ENCODE results near the gene AHI1. TPM values are rescaled to one million over a fixed set of nuclear protein-coding genes. Genes with fewer than 3 reads are reported as not detected.

AHI1 gene
- polyA plus RNA-seq, 1 of the 3 experiments (the other 2 are of a cell fraction) = 7.3 TPM

DNA sequence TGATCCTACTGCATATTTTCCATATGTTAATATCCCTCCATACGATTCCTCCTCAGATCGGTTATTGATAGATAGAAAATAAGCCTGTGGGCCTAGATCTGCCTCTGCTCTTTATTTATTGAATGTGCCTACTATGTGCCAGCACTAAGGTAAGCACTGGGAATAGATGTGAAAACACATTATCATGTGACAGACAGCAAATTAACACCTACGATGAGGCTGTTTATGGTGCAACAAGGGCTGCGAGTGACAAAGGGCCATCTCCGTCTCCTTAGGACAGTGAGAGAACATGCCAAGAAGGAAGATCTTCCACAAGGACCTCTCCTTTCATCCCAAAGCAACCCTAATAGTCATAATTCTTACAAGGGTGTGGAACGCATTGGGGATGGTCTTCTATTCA lies 225.9 kb downstream of the AHI1 start:
- no peaks in the 10 kb centered on the region for H4K20me1 ChIP-seq (ENCODE audit: insufficient read depth)
- POLR2A ChIA-PET = no interaction called here
- no peaks in the 10 kb centered on the region for H3K9me2 ChIP-seq
- H3K79me2 ChIP-seq (ENCODE audit: insufficient read depth) = no peaks in the 10 kb centered on the region
- H3K27ac ChIP-seq (ENCODE audit: low read depth in 2 of 2, low read length in 1 of 2) = no peak overlapping the region
- H3K9me3 ChIP-seq = no peaks in the 10 kb centered on the region
- H3K4me1 ChIP-seq (ENCODE audit: control insufficient read depth in 1 of 2, insufficient read depth in 2 of 2, low read depth in 1 of 2, low read length in 1 of 2) = no peaks in the 10 kb centered on the region
- no peaks in the 10 kb centered on the region for H3F3A ChIP-seq (replicated peaks; ENCODE audit: insufficient read depth)
- CTCF ChIA-PET = no interaction called here
- TF ChIP-seq CHD2 (IDR thresholded peaks at IDR 0.05; ENCODE audit: low read length, partially characterized antibody) (no peak), TEAD4 (IDR thresholded peaks at IDR 0.05; ENCODE audit: borderline replicate concordance, insufficient read depth) (no peak), EZH2phosphoT487 (IDR thresholded peaks at IDR 0.05; ENCODE audit: borderline replicate concordance, low read depth) (no peak), IRF3 (IDR thresholded peaks at IDR 0.05; ENCODE audit: low read depth, low read length) (no peak), RFX5 (IDR thresholded peaks at IDR 0.05; ENCODE audit: low read length) (no peak), ELF1 (IDR thresholded peaks at IDR 0.05) (no peak), MXI1 (IDR thresholded peaks at IDR 0.05; ENCODE audit: low read depth, low read length) (no peak), GABPA (IDR thresholded peaks at IDR 0.05; ENCODE audit: low read depth) (no peak), NFIC (IDR thresholded peaks at IDR 0.05; ENCODE audit: borderline replicate concordance) (no peak), TCF12 (IDR thresholded peaks at IDR 0.05) (no peak), FOSL2 (IDR thresholded peaks at IDR 0.05; ENCODE audit: borderline replicate concordance, low read depth) (no peak)
- no peak overlapping the region for H3K4me2 ChIP-seq
- H3K36me3 ChIP-seq (replicated peaks in 1 of 2; ENCODE audit: control insufficient read depth in 1 of 2, insufficient read depth in 2 of 2, low read length in 1 of 2) = no peaks in the 10 kb centered on the region
- no peak overlapping the region for H2AFZ ChIP-seq (ENCODE audit: low read depth)
- no peak overlapping the region for H3K9ac ChIP-seq
- WGBS (ENCODE audit: low lambda C conversion rate) = 96% methylated on average over 6 of the region's 6 CpGs
- no peak for DNase-seq
- H3K27me3 ChIP-seq (ENCODE audit: insufficient read depth) = no peaks in the 10 kb centered on the region
- H3K4me3 ChIP-seq (ENCODE audit: low read depth in 2 of 2, low read length in 1 of 2) = no peak overlapping the region

DNA sequence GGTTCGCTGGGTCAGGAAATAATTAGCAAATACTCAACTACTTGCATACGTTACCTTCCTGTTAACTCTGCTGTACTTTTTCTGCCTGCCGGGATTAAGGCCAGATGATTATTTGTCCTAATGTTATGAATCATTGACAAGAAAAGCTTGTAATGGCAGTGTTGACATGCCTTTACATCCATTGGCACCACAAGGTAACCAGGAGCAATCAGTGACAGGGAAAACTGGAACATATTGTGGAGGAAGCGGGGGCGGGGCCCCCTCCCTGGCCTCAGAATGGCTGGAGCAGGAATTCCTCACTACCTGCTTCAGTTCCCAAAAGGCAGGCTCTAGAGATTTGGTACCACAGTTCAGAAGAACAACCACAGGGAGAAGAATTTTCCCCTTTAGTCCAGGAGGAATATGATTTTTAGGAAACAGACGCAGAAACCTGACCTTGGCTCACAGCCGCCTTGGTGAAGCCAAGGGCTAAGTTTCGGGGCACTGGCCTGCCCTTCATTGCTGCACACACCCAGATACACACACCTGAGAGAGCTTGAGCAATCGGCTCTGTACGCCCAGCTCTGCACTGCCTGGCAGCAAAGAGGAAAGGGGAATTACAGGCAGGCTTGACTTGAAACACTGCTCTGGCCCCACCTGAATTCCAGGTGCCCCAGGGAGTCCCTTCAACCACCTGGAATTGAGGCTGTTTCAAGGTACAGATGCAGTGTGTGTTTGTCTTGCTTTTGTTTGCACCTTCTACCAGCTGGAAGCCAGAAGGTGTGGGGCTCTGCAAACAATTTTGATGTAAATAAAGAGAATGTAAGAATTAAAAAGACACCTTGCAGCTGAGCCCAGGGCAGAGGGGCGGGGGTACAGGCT lies 226.6 kb downstream of the AHI1 start:
- DNase-seq = no peak
- ChIA-PET POLR2A (no interaction called here), CTCF (interaction anchor here (0.9 kb wide), 1 partner anchor 9 kb away, joined by 3 read pairs; no protein-coding TSS in a partner anchor)
- no peak overlapping the region for H2AFZ ChIP-seq (ENCODE audit: low read depth)
- no peaks in the 10 kb centered on the region for H3K79me2 ChIP-seq (ENCODE audit: insufficient read depth)
- H3K4me3 ChIP-seq (ENCODE audit: low read depth in 2 of 2, low read length in 1 of 2) = no peak overlapping the region
- WGBS (ENCODE audit: low lambda C conversion rate) = 84% methylated on average over 8 of the region's 11 CpGs
- H4K20me1 ChIP-seq (ENCODE audit: insufficient read depth) = no peaks in the 10 kb centered on the region
- H3K9me2 ChIP-seq = no peaks in the 10 kb centered on the region
- H3K9me3 ChIP-seq = no peaks in the 10 kb centered on the region
- no peak overlapping the region for H3K4me2 ChIP-seq
- H3K27ac ChIP-seq (ENCODE audit: low read depth in 2 of 2, low read length in 1 of 2) = no peak overlapping the region
- H3F3A ChIP-seq (replicated peaks; ENCODE audit: insufficient read depth) = no peaks in the 10 kb centered on the region
- H3K36me3 ChIP-seq (replicated peaks in 1 of 2; ENCODE audit: control insufficient read depth in 1 of 2, insufficient read depth in 2 of 2, low read length in 1 of 2) = no peaks in the 10 kb centered on the region
- no peaks in the 10 kb centered on the region for H3K27me3 ChIP-seq (ENCODE audit: insufficient read depth)
- H3K4me1 ChIP-seq (ENCODE audit: control insufficient read depth in 1 of 2, insufficient read depth in 2 of 2, low read depth in 1 of 2, low read length in 1 of 2) = no peaks in the 10 kb centered on the region
- H3K9ac ChIP-seq = no peak overlapping the region
- TF ChIP-seq SIN3A (IDR thresholded peaks at IDR 0.05; ENCODE audit: borderline replicate concordance, low read depth, low read length) = no peak
- TF ChIP-seq, protein P1, sequence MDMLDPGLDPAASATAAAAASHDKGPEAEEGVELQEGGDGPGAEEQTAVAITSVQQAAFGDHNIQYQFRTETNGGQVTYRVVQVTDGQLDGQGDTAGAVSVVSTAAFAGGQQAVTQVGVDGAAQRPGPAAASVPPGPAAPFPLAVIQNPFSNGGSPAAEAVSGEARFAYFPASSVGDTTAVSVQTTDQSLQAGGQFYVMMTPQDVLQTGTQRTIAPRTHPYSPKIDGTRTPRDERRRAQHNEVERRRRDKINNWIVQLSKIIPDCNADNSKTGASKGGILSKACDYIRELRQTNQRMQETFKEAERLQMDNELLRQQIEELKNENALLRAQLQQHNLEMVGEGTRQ (IDR thresholded peaks at IDR 0.05; ENCODE audit: borderline replicate concordance, low read depth, low read length) = no peak
- TF ChIP-seq NRF1 (IDR thresholded peaks at IDR 0.05; ENCODE audit: low read depth, low read length) = no peak
- TF ChIP-seq TCF12 (IDR thresholded peaks at IDR 0.05) = no peak
- TF ChIP-seq SMC3 (IDR thresholded peaks at IDR 0.05; ENCODE audit: low read depth, low read length) = no peak
- TF ChIP-seq, protein P2, sequence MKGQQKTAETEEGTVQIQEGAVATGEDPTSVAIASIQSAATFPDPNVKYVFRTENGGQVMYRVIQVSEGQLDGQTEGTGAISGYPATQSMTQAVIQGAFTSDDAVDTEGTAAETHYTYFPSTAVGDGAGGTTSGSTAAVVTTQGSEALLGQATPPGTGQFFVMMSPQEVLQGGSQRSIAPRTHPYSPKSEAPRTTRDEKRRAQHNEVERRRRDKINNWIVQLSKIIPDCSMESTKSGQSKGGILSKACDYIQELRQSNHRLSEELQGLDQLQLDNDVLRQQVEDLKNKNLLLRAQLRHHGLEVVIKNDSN (IDR thresholded peaks at IDR 0.05; ENCODE audit: borderline replicate concordance, low read depth) = no peak
- no peak for TF ChIP-seq RAD21 (IDR thresholded peaks at IDR 0.05; ENCODE audit: low read length)
- TF ChIP-seq, protein P3, sequence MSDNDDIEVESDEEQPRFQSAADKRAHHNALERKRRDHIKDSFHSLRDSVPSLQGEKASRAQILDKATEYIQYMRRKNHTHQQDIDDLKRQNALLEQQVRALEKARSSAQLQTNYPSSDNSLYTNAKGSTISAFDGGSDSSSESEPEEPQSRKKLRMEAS (IDR thresholded peaks at IDR 0.05; ENCODE audit: low read depth) = no peak
- TF ChIP-seq TAF1 (IDR thresholded peaks at IDR 0.05; ENCODE audit: borderline replicate concordance, low read depth, low read length) = no peak
- TF ChIP-seq, protein P4, sequence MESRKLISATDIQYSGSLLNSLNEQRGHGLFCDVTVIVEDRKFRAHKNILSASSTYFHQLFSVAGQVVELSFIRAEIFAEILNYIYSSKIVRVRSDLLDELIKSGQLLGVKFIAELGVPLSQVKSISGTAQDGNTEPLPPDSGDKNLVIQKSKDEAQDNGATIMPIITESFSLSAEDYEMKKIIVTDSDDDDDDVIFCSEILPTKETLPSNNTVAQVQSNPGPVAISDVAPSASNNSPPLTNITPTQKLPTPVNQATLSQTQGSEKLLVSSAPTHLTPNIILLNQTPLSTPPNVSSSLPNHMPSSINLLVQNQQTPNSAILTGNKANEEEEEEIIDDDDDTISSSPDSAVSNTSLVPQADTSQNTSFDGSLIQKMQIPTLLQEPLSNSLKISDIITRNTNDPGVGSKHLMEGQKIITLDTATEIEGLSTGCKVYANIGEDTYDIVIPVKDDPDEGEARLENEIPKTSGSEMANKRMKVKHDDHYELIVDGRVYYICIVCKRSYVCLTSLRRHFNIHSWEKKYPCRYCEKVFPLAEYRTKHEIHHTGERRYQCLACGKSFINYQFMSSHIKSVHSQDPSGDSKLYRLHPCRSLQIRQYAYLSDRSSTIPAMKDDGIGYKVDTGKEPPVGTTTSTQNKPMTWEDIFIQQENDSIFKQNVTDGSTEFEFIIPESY (IDR thresholded peaks at IDR 0.05; ENCODE audit: borderline replicate concordance, low read depth) = no peak
- TF ChIP-seq GATA2 (CRISPR knock-in tag; IDR thresholded peaks at IDR 0.05) = no peak
- TF ChIP-seq RXRA (IDR thresholded peaks at IDR 0.05; ENCODE audit: borderline replicate concordance, low read depth) = no peak
- TF ChIP-seq MXI1 (IDR thresholded peaks at IDR 0.05; ENCODE audit: low read depth, low read length) = no peak
- TF ChIP-seq FOSL2 (IDR thresholded peaks at IDR 0.05; ENCODE audit: borderline replicate concordance, low read depth) = no peak
- no peak for TF ChIP-seq TEAD4 (IDR thresholded peaks at IDR 0.05; ENCODE audit: borderline replicate concordance, insufficient read depth)
- TF ChIP-seq YY1 (IDR thresholded peaks at IDR 0.05; ENCODE audit: low read depth) = no peak
